HG02759 (cell line): Measurements from ENCODE around the gene SMCR8.
"Not testable (repeated sequence)": the region's sequence is repeated elsewhere in the genome, so short reads cannot be mapped to it uniquely, and the experiment has no call there.

Source experiments
- ATAC-seq: cut with Tn5 transposase; IDR thresholded peaks from one replicate; pipeline ENCODE4 v1.9.1; 2021; ENCODE audit warnings: mild to moderate bottlenecking, moderate library complexity; ENCODE audit not compliant: unreplicated experiment

Gene SMCR8

GRCh38 chr17:18315961-18316360 is 868 bp downstream of the SMCR8 start:
- no peak for ATAC-seq

GRCh38 chr17:18318117-18318516 is 3.0 kb downstream of the SMCR8 start:
- no peak for ATAC-seq

- ATAC-seq: no peak
Observed at GRCh38 chr17:18318771-18319450, 3.8 kb downstream of the SMCR8 start.

- ATAC-seq: no peak
Observed at GRCh38 chr17:18319604-18320256, 4.6 kb downstream of the SMCR8 start.

- ATAC-seq: no peak
Observed at GRCh38 chr17:18320301-18320700, 5.2 kb downstream of the SMCR8 start.

- no peak for ATAC-seq
Observed at GRCh38 chr17:18321309-18321708, 6.2 kb downstream of the SMCR8 start.

GRCh38 chr17:18322522-18322921 is 7.4 kb downstream of the SMCR8 start:
- ATAC-seq: no peak

GRCh38 chr17:18323007-18323406 is 7.9 kb downstream of the SMCR8 start:
- no peak for ATAC-seq

GRCh38 chr17:18323507-18324139 is 8.5 kb downstream of the SMCR8 start:
- no peak for ATAC-seq

- no peak for ATAC-seq
Observed at GRCh38 chr17:18324140-18325050, 9.3 kb downstream of the SMCR8 start.

- no peak for ATAC-seq
Observed at GRCh38 chr17:18326039-18326438, 10.9 kb downstream of the SMCR8 start.

- no peak for ATAC-seq
Observed at GRCh38 chr17:18326572-18326971, 11.5 kb downstream of the SMCR8 start.

- no peak for ATAC-seq
Observed at GRCh38 chr17:18327093-18327492, 12.0 kb downstream of the SMCR8 start.

- ATAC-seq: no peak
Observed at GRCh38 chr17:18327556-18327955, 12.5 kb downstream of the SMCR8 start.

GRCh38 chr17:18328643-18329204 is 13.6 kb downstream of the SMCR8 start:
- no peak for ATAC-seq

GRCh38 chr17:18331879-18332278 is 16.8 kb downstream of the SMCR8 start:
- no peak for ATAC-seq

GRCh38 chr17:18332909-18333489 is 17.9 kb downstream of the SMCR8 start:
- no peak for ATAC-seq

- not testable (repeated sequence) for ATAC-seq
Observed at GRCh38 chr17:18338158-18338557, 23.1 kb downstream of the SMCR8 start.

- no peak for ATAC-seq
Observed at GRCh38 chr17:18339933-18340332, 24.8 kb downstream of the SMCR8 start.

GRCh38 chr17:18344021-18344420 is 28.9 kb downstream of the SMCR8 start:
- no peak for ATAC-seq
